HG03039 (cell line): Measurements from ENCODE around the gene CIAPIN1.
"Not testable (repeated sequence)": the region's sequence is repeated elsewhere in the genome, so short reads cannot be mapped to it uniquely, and the experiment has no call there.

ENCODE experiments used
- ATAC-seq: cut with Tn5 transposase; IDR thresholded peaks from one replicate; pipeline ENCODE4 v1.9.1; 2021; ENCODE audit warnings: mild to moderate bottlenecking, moderate library complexity; ENCODE audit not compliant: unreplicated experiment

CIAPIN1 gene

DNA sequence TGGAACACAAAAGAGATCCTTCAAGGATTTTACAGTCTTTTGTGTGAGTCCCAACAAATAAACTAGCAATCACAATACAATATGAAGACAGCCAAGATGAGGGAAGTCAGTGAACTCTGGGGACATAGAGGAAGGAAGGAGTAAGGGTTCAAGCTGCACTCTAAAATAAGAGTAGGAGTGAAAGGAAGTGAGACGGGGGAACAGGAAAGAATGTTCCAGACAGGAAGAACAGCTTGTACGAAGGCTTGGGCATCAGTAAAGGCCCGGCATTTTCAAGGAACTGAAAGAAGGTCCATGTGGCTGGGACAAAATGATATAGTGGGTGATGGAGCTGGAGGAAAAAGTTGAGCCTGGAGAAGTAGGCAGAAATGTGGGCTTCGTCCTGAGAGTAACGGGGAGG lies 38.1 kb downstream of the CIAPIN1 start:
- no peak for ATAC-seq

DNA sequence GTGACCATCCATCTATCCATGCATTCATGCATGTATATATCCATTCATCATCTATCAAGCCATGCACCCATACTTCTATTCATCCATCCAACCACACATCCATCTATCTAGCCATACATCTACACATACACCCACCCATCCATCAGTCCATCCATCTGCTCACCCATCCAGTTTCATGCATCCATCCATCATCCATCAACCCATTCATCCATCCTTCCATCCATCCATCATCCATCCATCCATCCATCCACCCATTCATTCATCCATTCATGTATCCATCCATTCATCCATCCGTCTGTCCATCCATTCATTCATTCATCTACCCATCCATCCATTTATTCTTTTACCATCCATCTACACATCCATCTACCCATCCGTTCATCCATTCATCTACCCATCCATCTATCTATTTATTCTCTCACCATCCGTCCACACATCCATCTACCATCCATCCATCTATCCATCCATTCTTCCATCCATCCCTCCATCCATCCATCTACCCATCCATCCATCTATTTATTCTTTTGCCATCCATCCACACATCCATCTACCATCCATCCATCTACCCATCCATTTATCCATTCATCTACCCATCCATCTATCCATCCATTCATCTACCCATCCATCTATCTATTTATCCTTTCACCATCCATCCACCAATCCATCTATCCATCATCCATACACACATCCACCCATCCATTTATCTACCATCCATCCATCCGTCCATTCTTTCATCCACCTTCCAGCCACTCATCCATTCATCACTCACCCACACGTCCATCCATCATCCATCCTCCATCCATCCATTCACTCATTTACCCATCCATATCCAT lies 39.4 kb downstream of the CIAPIN1 start:
- ATAC-seq: no peak

DNA sequence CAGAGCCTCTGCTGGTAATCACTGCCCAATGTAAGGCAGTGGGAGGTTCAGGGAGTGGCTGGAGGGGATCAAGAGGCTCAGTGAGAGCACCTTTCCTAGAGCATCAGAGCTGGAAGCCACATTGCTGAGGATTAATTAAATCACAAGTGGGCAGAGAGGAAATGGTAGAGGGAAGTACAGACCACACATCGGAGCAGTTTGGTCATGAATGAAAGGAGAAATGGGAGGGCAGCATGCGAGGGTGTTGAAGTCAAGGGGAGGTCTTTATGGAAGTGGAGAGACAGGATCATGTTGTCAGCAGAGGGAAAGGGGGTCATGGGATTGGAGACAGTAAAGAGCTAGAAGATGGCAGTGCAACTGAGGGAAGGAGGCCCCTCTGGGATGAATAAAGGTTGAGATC lies 40.3 kb downstream of the CIAPIN1 start:
- no peak for ATAC-seq

DNA sequence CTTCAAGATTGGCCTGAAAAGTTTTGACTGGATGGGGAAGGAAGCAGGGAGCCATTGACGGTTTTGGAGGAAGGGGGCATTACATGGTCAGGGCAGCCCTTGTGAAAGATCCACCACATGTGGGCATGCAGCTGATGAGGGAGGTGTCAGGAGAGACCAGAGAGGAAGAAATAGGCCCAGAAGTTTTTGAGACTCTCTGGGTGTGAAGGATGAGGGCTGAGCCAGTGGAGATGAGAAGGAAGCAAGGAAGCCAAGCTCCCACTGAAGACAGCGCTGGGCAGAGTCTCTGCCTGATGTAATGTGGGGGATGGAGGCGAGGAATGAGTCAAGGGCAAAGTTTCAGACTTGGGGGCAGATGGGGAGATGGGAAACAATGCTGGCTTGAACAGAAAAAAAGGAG lies 42.1 kb downstream of the CIAPIN1 start:
- no peak for ATAC-seq

DNA sequence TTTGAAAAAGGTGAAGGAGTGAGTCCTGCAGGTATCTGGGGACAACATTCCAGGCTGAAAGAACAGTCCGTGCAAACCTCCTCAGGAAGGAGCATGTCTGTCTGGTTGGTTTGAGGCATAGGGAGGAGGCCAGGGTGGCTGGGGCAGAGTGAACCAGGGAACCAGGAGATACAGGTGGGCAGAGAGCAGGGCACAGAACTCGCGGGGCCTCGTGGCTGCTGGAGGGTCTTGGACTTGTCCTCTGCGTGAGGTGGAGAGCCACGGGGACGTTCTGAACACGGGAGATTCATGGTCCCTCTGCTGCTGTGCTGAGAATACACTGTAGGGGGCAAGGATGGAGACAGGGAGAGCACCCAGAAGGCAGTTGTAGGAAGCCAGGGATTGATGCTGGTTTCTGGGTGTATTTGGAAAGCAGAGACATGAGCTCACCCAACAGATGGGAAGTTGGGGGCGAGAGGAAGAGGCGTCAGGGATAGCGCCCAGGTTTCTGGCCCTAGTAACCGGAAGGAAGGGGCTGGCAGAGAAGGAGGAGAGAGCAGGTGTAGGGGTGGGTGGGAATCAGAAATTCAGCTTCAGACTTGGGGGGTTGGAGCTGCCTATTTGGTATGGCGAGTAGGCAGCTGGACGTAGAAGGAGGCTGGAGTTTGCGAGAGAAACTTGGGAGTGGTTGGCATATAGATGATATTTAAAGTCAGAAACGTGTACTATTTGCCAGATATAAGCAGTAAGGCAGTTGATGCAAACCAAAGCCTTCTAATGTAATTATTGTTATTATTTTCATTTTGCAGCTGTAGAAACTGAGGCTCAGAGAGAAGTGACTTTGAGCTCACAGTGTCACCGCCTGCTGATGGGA lies 43.0 kb downstream of the CIAPIN1 start, which contains the start of gene CCL17:
Gene CCL17 (plus strand): TSS at position 803 of the 853 bp plus-strand sequence. CDS start 9,166 bp downstream, outside the sequence.
- ATAC-seq: no peak

DNA sequence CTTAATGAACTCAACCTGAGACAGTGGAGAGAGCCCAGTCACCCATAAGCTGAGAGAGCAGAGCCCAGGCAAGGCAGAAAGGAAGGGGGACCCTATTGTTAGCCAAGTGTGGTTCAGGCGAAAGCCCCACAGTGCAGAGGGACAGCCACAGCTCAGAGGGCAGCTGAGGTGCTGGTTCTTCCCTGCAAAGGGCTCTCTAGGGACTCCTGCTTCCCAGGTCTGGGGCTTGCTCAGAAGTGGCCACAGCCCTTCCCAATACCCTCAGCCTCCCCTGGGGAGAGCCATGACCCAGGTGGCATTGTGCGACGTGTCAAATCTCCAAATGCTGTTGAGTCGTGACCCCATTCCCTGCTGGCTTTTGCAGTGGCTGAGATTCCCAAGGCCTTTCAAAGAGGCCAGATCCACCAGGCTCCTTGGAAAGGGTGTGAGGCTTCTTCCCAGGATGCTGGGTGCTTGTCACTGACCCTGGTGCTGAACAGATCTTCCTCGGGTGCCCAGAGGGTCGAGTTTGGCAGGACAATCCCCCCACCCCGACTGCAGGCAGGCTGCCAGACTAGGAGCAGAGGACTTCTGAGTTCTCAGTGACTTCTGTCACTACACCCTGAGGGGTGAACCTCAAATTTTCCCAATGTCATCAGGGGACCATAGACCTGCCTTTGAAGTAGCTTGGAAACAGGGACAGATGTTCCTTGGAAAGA lies 45.1 kb downstream of the CIAPIN1 start:
- no peak for ATAC-seq

DNA sequence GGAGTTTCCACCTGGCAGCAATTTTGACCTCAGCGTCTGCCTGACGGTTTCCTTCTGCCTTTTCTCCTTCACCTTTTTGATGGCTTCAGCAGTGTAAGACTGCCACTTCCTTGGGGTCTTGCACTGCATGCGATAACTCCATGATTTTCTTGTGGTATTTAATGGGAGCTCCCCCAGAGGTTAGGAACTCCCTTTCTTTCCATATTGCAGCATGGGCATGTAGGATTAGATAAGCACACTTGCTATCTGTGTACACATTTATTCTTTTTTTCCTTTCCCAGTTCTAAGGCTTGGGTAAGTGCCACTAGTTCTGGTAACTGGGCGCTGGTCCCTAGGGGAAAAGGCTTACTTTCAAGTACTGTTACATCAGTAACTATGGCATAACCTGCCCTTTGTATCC lies 49.7 kb downstream of the CIAPIN1 start:
- not testable (repeated sequence) for ATAC-seq

DNA sequence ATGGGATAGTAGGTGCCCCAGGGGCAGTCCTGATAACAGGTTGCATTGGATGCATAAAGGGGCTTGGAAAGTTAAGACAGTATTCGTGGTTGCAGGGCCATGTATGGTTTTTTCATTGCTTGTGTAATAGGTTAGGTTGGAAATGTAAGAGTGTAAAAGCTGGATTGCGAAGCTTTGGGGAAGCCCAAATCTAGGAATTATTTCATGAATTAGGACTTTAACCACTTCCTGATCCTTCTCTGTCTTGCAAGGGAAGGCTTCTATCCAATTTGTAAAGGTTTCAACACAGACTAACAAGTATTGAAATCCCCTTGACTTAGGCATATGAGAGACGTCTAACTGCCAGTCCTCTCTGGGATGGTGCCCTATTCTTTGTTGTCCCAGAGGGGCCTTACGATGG lies 50.4 kb downstream of the CIAPIN1 start:
- ATAC-seq: no peak

DNA sequence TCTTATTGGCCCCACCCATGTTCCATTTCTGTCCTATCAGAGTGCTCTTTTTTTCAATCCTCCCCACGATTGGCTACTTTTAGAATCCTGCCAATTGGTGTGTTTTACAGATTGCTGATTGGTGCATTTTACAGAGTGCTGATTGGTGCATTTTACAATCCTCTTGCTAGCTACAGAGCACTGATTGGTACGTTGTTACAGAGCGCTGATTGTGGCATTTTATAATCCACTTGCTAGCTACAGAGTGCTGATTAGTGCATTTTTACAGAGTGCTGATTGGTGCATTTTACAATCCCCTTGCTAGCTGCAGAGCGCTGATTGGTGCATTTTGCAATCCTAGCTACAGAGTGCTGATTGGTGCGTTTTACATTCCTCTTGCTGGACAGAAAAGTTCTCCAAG lies 52.2 kb downstream of the CIAPIN1 start:
- no peak for ATAC-seq

DNA sequence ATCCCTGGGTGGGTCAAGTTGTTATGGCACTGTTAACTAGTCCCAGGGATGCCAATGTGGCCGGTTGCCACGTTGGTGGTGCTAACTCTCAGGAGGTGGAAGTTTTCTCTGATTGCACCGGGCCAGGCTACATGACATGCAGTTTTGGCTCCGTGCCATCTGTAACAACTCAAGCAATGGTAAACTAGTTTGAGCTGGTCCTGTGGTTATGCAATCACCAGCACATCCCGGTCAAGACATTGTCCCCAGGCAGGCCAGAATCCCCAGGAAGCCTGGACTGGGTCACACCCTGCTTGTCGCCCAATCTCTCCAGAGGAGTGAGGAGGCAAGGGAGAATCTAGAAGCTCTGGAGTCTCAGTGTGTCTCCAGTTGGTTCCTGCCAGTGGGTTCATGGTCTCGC lies 52.7 kb downstream of the CIAPIN1 start:
- ATAC-seq: no peak

DNA sequence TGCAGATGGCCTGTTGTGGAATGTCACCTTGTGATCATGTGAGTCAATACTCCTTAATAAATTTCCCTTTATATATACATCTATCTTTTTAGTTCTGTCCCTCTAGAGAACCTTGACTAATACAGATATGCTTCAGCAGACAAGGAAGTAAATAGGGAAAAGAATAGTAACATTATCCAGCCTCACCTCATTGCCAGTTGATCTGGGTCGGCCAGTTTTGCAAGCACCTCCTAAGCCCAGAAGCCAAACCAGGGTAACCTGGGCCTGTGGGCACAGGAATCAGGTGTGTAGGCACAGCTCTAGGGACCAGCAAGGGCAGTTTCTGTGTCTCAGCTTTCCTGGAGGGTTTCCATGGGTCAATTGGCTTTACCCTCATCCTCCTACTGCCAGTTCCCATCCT lies 54.5 kb downstream of the CIAPIN1 start:
- ATAC-seq: no peak

DNA sequence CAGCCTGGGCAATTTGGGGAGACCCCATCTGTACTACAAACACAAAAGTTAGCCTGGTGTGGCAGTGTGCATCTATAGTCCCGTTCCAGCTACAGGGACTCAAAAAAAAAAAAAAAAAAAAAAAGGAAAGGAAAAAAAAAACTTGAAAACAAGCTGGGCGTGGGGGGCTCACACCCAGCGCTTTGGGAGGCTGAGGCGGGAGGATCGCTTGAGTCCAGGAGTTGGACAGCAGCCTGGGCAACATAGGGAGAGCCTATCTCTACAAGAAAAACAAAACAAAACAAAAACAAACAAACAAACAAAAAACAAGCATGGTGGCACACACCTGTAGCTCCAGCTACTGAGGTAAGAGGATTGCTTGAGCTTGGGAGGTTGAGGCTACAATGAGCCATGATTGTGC lies 55.5 kb downstream of the CIAPIN1 start:
- ATAC-seq: no peak

DNA sequence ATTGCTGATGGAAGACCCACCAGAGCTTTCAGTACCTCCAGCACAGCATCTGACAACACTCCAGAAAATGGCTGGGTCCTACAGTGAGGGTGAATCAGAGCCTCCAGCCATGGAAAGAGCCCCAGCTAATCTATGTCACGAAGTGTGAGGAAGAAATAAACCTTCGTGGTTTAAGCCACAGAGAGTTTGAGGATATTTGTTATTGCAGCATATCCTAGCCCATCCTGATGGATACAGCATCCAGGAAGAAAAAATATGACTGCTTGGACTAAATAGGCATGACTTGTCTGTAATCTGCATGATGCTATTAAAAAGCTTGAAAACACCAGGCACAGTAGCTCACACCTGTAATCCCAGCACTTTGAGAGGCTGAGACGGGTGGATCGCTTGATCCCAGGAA lies 55.9 kb downstream of the CIAPIN1 start:
- ATAC-seq: no peak

DNA sequence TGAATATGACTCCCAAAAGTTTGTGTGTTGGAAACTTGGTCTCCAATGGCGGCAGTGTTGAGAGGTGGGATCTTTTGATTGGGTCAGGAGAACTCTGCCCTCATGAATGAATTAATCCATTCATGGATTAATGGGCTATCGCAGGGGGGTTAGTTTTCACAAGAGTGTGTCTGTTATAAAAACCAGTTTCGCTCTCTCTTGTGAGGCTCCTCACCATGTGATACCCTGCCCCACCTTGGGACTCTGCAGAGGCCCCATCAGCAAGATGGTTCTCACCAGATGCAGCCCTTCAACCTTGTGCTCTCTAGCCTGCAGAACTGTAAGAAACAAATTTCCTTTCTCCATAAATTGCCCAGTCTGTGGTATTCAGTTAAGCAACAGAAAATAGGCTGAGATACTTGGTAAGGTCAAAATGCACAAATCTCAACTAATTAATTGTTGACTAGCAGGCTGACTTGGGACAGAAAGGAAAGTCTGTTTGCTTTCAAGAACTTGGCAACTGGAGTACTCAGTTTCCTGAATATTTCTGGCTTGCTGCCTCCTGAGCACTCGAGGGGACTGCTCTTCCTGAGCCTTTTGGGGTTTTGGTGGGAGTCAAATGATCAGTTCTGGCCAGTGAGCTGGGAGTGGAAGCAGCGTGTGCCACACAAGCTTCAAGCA lies 56.4 kb downstream of the CIAPIN1 start:
- ATAC-seq: no peak

DNA sequence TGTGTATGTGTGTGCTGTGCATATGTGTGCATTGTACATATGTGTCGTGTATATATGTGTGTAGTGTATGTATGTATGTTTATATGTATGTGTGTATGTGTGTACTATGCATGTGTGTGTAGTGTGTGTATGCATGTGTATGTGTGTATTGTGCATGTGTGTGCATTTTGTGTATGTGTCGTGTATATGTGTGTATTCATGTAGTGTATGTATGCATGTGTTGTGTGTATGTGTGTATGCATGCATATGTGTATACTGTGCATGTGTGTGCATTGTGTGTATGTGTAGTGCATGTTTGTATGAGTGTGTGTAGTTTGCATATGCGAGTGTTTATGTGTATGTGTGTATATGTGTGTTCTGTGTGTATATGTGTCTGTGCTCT lies 58.1 kb downstream of the CIAPIN1 start:
- ATAC-seq: no peak

DNA sequence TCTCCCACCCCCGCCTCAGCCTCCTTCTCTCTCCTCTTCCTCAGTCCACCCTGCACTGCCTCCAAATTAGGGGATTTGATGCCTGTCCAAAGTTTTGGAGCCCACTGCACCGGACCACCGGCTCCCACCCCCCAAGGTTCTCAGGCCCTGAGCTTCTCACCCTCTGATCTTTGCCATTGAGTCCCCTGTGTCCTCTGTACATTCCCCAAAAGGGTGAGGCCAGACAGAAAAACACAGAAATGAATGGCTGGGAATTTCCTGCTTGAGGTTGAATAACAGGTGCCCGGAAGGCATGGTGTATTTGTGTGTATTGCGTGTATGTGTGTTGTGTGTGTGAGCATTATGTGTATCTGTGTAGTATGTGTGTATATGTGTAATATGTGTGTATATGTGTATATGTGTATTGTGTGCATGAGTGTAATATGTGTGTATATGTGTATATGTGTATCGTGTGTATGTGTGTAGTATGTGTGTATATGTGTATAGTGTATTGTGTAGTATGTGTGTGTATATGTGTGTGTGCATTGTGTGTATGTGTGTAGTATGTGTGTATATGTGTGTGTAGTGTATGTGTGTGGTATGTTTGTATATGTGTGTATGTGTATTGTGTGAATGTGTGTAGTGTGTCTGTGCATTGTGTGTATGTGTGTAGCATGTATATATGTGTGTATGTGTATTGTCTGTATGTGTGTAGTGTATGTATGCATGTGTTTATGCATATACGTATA lies 58.7 kb downstream of the CIAPIN1 start:
- ATAC-seq: no peak

DNA sequence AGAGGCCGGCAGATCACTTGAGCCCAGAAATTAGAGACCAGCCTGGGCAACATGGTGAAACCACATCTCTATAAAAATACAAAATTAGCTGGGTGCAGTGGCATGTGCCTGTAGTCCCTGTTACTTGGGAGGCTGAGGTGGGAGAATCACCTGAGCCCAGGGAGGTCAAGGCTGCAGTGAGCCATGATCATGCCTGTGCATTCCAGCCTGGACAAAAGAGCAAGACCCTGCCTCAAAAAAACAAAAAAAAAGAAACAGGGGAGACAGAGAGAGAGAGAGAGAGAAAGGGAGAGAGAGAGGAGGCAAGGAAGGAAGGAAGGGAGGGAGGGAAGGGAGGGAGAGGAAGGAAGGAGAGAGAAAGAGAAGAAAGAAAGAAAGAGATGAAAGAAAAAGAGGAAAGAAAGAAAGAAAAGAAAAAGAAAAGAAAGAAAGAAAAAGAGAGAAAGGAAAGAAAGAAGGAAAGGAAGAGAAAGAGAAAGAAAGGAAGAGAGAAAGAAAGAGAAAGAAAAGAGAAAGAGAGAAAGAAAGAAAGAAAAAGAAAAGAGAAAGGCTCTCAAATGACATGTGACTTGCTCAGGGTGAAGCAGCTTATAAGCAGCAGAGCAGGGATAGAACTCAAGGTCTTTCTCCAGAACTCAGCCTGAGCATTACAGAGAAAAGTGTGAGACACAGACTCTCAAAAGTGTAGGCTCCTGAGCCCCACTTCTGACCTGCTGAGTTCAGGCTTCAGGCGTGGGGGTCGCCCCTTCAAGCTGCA lies 59.4 kb downstream of the CIAPIN1 start:
- no peak for ATAC-seq

DNA sequence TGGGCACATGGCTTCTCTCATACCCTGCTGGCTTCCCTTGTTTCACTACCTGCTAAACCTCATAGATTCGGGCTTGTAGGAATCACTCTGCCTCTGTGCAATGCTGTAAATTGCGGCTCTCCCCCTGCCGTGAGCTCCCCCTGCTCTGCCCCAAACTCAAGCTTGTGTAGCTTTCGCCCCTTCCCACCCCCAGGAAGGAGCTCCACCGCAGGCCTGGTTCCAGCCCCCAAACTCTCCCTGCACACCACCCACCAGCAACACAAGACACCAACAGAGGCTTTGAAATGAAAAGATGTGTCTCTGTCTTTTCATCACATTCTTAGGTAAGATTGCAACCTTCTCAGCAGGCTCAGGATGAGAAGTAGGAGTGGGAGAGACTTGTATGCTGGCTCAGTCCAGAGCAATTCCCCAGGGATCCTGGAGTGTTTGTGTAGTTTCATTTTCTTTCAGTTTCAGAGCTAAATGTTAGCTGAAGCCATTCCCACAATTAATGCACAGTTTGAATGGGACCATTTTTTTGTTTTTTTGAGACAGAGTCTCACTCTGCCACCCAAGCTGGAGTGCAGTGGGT lies 60.7 kb downstream of the CIAPIN1 start:
- no peak for ATAC-seq

DNA sequence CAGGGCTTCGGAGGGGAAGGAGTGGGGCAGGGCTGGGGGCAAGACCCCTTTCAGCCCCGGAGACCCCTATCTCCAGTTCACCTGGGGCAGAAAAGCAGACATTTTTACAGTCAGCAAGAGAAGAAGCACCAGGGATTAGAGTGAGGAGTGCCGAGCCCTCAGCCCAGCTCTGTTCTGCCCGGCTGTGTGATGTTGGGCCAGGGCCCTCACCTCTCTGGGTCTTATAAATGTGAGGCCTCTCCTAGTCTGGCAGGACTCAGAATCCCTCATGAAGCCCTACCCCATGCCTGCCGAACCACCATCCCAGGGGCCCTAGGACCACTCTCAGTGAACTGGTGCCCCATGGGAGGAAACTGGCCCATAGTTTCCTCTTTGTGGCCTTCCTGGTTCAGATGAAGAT lies 62.1 kb downstream of the CIAPIN1 start:
- no peak for ATAC-seq
